Measurements from ENCODE around the gene RDH5. TPM values are rescaled to one million over a fixed set of nuclear protein-coding genes. Genes with fewer than 3 reads are reported as not detected.

The RDH5 gene
- polyA plus RNA-seq, 1 of the 3 experiments (the other 2 are of a cell fraction), result 5.2 TPM

DNA sequence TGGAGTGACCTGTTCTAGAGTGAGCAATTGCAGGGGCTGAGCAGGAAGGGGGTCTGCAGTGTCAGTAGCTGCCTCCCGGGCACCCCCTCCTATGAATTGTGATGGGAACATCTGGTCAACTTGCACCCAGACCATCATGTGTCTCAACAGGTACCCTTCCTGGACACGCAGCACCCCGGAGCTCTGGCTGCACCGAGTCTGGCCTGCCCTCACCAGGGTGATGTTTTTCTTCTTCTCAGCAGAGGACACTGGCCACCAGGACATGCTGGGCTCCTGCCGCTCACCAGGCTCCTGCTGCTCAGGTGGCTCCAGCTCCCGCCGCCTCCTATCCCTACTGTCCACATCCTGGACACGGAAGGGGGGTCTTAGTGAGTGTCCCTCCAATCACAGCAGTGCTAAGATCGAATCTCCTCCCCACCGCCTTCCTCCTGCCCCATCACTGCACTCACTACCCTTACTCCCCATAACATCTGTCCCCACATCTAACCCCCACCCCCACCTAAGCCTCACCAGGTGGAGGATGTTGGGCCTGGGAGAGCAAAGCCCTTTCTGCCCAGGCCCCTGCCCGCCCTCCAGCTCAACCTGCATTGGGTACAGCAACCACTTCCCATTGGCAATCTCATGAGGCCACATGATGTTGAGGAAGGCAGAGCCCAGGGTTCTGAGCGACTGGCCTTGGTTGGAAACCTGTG is 27.4 kb upstream of the RDH5 start (continued):
- no peak for TF ChIP-seq EP300 (IDR thresholded peaks at IDR 0.05; ENCODE audit: borderline replicate concordance in 1 of 2, low read depth in 1 of 2, low read length in 1 of 2)
- no peak for TF ChIP-seq IRF3 (IDR thresholded peaks at IDR 0.05; ENCODE audit: low read depth, low read length)
- TF ChIP-seq GATA2 (CRISPR knock-in tag; IDR thresholded peaks at IDR 0.05), result no peak
- TF ChIP-seq RXRA (IDR thresholded peaks at IDR 0.05; ENCODE audit: borderline replicate concordance, low read depth), result no peak
- TF ChIP-seq JUND (IDR thresholded peaks at IDR 0.05), result no peak
- TF ChIP-seq GABPA (IDR thresholded peaks at IDR 0.05; ENCODE audit: low read depth), result no peak
- TF ChIP-seq POLR2AphosphoS5 (IDR thresholded peaks at IDR 0.05; ENCODE audit: low read depth, low read length), result no peak
- no peak for TF ChIP-seq USF2 (IDR thresholded peaks at IDR 0.05; ENCODE audit: borderline replicate concordance, low read depth, low read length)
- no peak for TF ChIP-seq YY1 (IDR thresholded peaks at IDR 0.05; ENCODE audit: low read depth)

DNA sequence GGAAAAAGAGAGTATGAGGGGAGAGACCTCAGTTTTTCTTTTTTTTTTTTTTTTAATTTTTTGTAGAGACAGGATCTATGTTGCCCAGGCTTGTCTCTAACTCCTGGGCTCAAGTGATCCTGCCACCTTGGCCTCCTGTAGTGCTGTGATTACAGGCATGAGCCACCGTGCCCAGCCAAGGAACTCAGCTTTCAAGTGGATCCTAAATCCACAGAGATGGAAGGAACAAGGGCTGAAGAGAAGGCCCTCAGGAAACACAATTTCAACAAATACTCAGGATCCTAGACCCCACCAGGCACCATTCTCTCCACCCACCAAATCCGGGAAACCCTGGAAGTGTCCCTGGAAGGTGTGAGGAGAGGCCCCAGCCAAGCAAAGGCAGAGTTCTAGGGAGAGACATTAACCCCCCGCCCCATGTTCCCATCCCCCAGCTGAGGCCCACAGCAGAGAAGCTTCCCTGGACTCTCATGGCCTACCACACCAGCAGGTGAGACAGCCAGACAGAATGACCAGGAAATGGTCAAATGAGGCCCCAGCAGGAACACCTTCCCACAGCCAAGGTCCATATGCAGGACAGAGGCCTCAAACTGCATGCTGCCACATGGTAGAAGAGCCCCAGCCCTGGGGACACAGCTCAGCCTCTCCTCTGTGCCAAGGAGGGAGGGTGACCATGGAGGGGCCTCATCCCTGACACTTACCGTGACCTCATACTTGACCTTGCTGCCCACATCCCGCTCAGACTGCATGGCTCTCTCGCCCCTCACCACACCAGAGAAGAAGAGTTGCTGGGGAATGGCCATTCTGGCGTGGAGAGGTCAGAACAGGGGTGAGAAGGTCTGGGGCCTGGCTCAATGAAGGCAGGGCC is 26.6 kb upstream of the RDH5 start:
- H3K36me3 ChIP-seq (replicated peaks in 1 of 2; ENCODE audit: control insufficient read depth in 1 of 2, insufficient read depth in 2 of 2, low read length in 1 of 2), result no peaks in the 10 kb centered on the region
- H3K9ac ChIP-seq, result no peak overlapping the region
- no peaks in the 10 kb centered on the region for H3K79me2 ChIP-seq (ENCODE audit: insufficient read depth)
- no peak overlapping the region for H3K27ac ChIP-seq (ENCODE audit: low read depth in 2 of 2, low read length in 1 of 2)
- no peaks in the 10 kb centered on the region for H4K20me1 ChIP-seq (ENCODE audit: insufficient read depth)
- no peak overlapping the region for H2AFZ ChIP-seq (ENCODE audit: low read depth)
- POLR2A ChIA-PET, result no interaction called here
- H3F3A ChIP-seq (replicated peaks; ENCODE audit: insufficient read depth), result no peaks in the 10 kb centered on the region
- H3K4me3 ChIP-seq (ENCODE audit: low read depth in 2 of 2, low read length in 1 of 2), result no peak overlapping the region
- no peaks in the 10 kb centered on the region for H3K9me2 ChIP-seq
- no peaks in the 10 kb centered on the region for H3K9me3 ChIP-seq
- DNase-seq, result no peak
- no peak for TF ChIP-seq USF1 (IDR thresholded peaks at IDR 0.05; ENCODE audit: borderline replicate concordance, low read depth)
- TF ChIP-seq SIN3A (IDR thresholded peaks at IDR 0.05; ENCODE audit: borderline replicate concordance, low read depth, low read length), result no peak
- no peak for TF ChIP-seq USF2 (IDR thresholded peaks at IDR 0.05; ENCODE audit: borderline replicate concordance, low read depth, low read length)
- TF ChIP-seq RAD21 (IDR thresholded peaks at IDR 0.05; ENCODE audit: low read length), result no peak
- TF ChIP-seq SMC3 (IDR thresholded peaks at IDR 0.05; ENCODE audit: low read depth, low read length), result no peak
- TF ChIP-seq RFX5 (IDR thresholded peaks at IDR 0.05; ENCODE audit: low read length), result no peak
- TF ChIP-seq GATA2 (CRISPR knock-in tag; IDR thresholded peaks at IDR 0.05), result no peak
- TF ChIP-seq FOXM1 (IDR thresholded peaks at IDR 0.05; ENCODE audit: low read depth), result no peak
- TF ChIP-seq CTCF (IDR thresholded peaks at IDR 0.05), result no peak
- TF ChIP-seq JUND (IDR thresholded peaks at IDR 0.05), result no peak
- no peak for TF ChIP-seq MXI1 (IDR thresholded peaks at IDR 0.05; ENCODE audit: low read depth, low read length)
- H3K4me2 ChIP-seq, result no peak overlapping the region
- no peaks in the 10 kb centered on the region for H3K4me1 ChIP-seq (ENCODE audit: control insufficient read depth in 1 of 2, insufficient read depth in 2 of 2, low read depth in 1 of 2, low read length in 1 of 2)
- CTCF ChIA-PET, result interaction anchor here (1.7 to 2.5 kb wide), 2 partner anchors 12 to 37 kb away, joined by 5 to 8 read pairs; a partner anchor contains a TSS
- no peaks in the 10 kb centered on the region for H3K27me3 ChIP-seq (ENCODE audit: insufficient read depth)
- WGBS (ENCODE audit: low lambda C conversion rate), result 79% methylated on average over 7 of the region's 7 CpGs
